Muscle layer of colon (tissue), 2 donors: ENCODE results near the gene RPIA.

Experiments
- H3K27ac ChIP-seq: one replicate; pipeline ENCODE4 v1.7.0; 2013; ENCODE audit warnings: low read depth, mild to moderate bottlenecking, low read length, moderate library complexity
- H3K27me3 ChIP-seq, 2 donors: one replicate each; pipeline ENCODE4 v1.7.0; 2013; ENCODE audit warnings: low read length in 2 of 2, mild to moderate bottlenecking in 2 of 2; ENCODE audit not compliant: insufficient read depth in 2 of 2, control insufficient read depth in 1 of 2
- H3K36me3 ChIP-seq: one replicate; pipeline ENCODE4 v1.7.0; 2013; ENCODE audit warnings: mild to moderate bottlenecking, low read length; ENCODE audit not compliant: insufficient read depth
- H3K4me1 ChIP-seq: one replicate; pipeline ENCODE4 v1.7.0; 2013; ENCODE audit warnings: mild to moderate bottlenecking, low read length; ENCODE audit not compliant: insufficient read depth
- H3K4me3 ChIP-seq, 2 donors: one replicate each; pipeline ENCODE4 v1.7.0; 2013; ENCODE audit warnings: low read length in 2 of 2, low read depth in 1 of 2, mild to moderate bottlenecking in 1 of 2, moderate library complexity in 1 of 2
- H3K9ac ChIP-seq: one replicate; pipeline ENCODE4 v1.7.0; 2013; ENCODE audit warnings: low read length
- H3K9me3 ChIP-seq: one replicate; pipeline ENCODE4 v1.7.0; 2013; ENCODE audit warnings: mild to moderate bottlenecking, low read length
- donor health status: abdominal sarcoma.
- donor health status: Adenocarcinoma of cecum.

RPIA gene

DNA sequence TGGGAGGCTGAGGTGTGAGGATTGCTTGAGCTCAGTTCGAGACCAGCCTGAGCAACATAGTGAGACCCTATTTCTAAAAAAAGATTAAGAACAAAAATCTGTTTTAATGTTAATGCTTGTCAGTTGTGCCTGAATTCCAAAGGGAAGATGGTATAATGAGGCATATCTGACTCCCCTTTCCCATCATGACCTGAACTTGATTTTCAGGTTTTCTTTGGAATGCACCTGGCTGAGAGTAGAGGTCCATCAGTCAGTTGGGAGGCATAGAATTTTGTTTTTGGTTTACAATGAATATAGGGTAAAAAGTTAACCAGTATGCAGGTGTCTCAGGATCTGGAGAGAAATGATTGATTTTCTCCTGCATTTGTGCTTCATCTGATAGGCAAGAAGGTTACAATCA, 20.4 kb downstream of the RPIA start:
- Histone ChIP-seq H3K27me3 (no peaks in the 10 kb centered on the region), H3K36me3 (no peaks in the 10 kb centered on the region), H3K4me1 (no peaks in the 10 kb centered on the region), H3K27ac (no peak overlapping the region), H3K9ac (no peak overlapping the region), H3K9me3 (no peaks in the 10 kb centered on the region), H3K4me3 (no peak overlapping the region)

DNA sequence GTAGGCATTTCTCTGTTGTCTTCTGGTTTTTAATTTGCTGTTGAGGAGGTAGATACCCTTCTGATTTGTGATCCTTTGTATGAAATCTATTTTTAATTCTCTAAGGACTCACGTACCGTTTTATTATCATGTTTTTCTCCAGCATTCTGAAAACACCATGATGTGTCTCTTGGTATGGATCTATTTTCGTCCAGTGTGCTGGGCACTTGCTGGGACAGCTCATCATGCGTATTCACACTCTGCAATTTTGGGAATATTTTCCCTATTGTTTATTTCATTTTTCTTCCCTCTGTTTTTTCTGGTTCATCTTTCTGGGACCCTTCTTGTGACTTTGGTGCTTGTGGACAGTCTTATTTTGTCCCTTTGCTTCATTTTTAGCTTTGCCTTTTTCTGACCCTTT, 21.9 kb downstream of the RPIA start:
- Histone ChIP-seq H3K4me3 (no peak overlapping the region), H3K9me3 (no peaks in the 10 kb centered on the region), H3K27ac (no peak overlapping the region)

GRCh38 chr2:88714667-88715066, 23.2 kb downstream of the RPIA start:
- Histone ChIP-seq H3K36me3 (no peaks in the 10 kb centered on the region), H3K4me3 (no peak overlapping the region), H3K27me3 (no peaks in the 10 kb centered on the region), H3K9me3 (no peaks in the 10 kb centered on the region), H3K4me1 (no peaks in the 10 kb centered on the region), H3K27ac (no peak overlapping the region), H3K9ac (no peak overlapping the region)

More for the DNA sequence above, 21.9 kb downstream of the RPIA start:
- Histone ChIP-seq H3K36me3 (no peaks in the 10 kb centered on the region), H3K27me3 (no peaks in the 10 kb centered on the region), H3K4me1 (no peaks in the 10 kb centered on the region), H3K9ac (no peak overlapping the region)

GRCh38 chr2:88720399-88720798, 28.9 kb downstream of the RPIA start:
- Histone ChIP-seq H3K9me3 (no peaks in the 10 kb centered on the region), H3K4me1 (no peaks in the 10 kb centered on the region), H3K27ac (no peak overlapping the region), H3K9ac (no peak overlapping the region), H3K36me3 (no peaks in the 10 kb centered on the region), H3K4me3 (no peak overlapping the region), H3K27me3 (no peaks in the 10 kb centered on the region)

GRCh38 chr2:88721268-88721667, 29.8 kb downstream of the RPIA start:
- Histone ChIP-seq H3K36me3 (no peaks in the 10 kb centered on the region), H3K9me3 (no peaks in the 10 kb centered on the region), H3K27me3 (no peaks in the 10 kb centered on the region), H3K4me3 (no peak overlapping the region), H3K9ac (no peak overlapping the region), H3K4me1 (no peaks in the 10 kb centered on the region), H3K27ac (no peak overlapping the region)

DNA sequence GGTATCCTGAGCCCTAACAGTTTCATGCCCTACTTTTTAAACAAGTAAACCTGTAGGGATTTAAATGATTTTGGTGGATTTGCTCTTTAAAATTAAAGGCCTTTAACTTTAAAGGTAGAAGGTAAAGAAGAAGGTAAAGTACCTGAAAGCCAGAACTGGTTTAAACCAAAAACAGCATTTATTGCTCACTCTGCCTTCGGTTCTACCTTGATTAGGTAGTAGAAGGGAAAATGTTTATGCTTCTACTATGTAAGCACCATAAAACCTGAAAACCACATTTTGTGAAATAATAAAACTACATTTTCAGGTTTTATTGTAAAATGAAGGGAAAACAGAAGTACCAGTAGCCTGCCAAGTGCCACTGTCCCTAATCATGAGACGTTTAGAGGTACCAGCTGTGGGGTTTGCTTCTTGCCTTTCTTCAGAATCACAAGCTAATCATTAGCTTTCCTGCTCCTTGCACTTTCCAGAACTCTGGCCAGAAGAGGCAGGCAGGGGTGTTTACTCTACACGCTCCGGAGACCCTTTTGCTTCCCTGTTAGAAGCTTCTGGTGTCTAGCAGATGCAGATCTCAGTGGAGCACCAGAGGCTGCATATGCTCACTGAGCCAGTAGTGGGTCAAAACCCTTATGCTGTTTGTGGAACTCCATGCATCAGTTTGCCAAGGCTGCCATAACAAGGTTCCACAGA, 33.3 kb downstream of the RPIA start:
- Histone ChIP-seq H3K4me1 (no peaks in the 10 kb centered on the region), H3K27ac (no peak overlapping the region), H3K4me3 (no peak overlapping the region), H3K27me3 (no peaks in the 10 kb centered on the region), H3K9ac (no peak overlapping the region), H3K36me3 (no peaks in the 10 kb centered on the region), H3K9me3 (no peaks in the 10 kb centered on the region)

DNA sequence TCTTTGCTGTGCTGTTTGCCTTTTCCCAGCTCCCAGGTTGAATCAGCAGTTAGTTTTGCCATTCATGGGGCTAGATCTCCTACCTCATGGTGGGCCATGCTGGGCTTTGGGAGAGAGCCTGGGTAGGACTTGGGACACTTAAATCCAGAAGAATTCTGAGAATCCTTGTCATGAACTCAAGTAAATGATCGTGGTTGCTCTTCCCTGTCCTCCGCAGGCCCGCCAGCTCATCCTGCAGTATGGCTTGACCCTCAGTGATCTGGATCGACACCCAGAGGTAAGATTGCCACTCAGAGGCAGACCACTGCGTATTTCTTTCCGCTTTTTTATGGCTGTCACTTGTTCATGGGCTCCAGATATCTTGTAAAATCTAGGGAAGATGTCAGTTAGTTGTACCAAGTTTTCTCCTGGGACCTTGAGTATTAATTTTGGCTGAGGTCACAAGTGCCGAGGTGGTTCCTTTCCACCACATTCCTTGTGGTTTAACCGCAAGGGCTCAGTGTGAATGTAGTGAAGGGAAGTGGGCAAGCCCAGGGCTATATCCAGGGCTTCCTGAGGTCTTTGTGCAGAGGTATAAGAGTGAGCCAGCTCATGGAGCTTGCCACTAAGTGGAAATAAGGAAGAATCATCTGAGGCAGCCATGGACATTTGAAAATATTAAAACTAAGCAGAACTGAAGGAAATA, 37.7 kb downstream of the RPIA start:
- Histone ChIP-seq H3K4me1 (no peaks in the 10 kb centered on the region), H3K9me3 (no peaks in the 10 kb centered on the region), H3K4me3 (no peak overlapping the region), H3K27me3 (no peaks in the 10 kb centered on the region), H3K36me3 (no peaks in the 10 kb centered on the region), H3K27ac (no peak overlapping the region), H3K9ac (no peak overlapping the region)

DNA sequence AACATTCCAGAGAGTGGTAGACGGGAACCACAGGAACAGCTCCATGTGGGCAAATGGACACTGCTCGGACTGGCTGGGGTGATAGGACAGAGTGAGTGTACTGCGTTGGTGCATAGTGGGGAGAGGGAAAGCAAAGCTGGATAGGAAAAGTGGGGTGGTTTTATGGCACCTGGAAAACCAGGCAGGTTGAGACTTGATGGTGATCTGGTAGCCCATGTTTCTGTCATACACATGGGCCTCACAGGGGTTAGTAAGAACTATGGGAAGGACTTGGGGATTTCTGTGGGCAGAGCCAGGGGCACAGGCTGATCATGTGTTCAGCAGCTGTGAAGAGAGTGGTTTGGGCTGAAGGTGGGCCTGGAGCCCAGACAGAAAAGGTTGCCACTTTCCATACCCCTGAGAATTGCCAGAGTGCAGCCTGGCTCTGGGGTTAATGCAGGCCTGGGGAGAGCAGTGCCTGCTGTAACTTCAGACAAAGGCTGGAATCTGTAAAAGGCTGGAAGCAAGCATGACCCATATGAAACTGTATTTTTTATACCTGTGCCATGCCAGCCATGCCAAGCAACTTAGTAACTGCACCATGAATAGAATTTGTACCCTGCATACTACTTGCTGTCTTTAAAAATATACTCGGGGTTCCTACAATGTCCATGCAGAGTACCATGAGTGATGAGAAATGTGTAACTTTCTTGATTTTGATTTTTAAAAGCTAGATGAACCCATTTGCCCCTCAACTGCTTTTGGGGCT, 41.9 kb downstream of the RPIA start:
- Histone ChIP-seq H3K27ac (no peak overlapping the region), H3K4me1 (no peaks in the 10 kb centered on the region), H3K36me3 (peaks cover 27% of the 10 kb centered on the region), H3K9me3 (no peaks in the 10 kb centered on the region), H3K9ac (no peak overlapping the region), H3K27me3 (no peaks in the 10 kb centered on the region), H3K4me3 (no peak overlapping the region)

DNA sequence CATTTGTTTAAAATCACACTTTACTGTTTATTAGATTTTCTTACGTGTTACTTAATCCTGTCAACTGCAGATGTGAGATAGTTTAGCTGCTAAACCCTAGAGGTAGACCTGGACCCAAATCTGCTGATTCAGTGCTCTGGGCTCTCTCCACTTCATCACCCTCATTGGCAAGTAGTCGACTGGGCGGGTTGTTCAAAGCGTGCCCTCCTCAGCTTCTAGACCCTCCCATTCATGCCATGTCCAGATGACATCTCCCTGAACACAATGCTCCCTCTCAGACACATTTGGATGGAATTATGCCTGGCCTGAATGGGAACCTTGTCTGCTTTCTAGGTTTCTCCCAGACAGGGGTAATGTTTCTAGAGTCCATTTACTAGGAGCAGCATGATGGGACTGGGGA, 43.7 kb downstream of the RPIA start:
- H3K27ac ChIP-seq = no peak overlapping the region
- no peak overlapping the region for H3K9ac ChIP-seq
- H3K27me3 ChIP-seq = no peaks in the 10 kb centered on the region
- H3K36me3 ChIP-seq = peaks cover 28% of the 10 kb centered on the region
- no peak overlapping the region for H3K4me3 ChIP-seq
- no peaks in the 10 kb centered on the region for H3K9me3 ChIP-seq
- H3K4me1 ChIP-seq = no peaks in the 10 kb centered on the region

- no peak overlapping the region for H3K27ac ChIP-seq
- H3K9me3 ChIP-seq = no peaks in the 10 kb centered on the region
- no peak overlapping the region for H3K4me3 ChIP-seq
- peaks cover 28% of the 10 kb centered on the region for H3K36me3 ChIP-seq
- no peaks in the 10 kb centered on the region for H3K4me1 ChIP-seq
- H3K27me3 ChIP-seq = no peaks in the 10 kb centered on the region
- H3K9ac ChIP-seq = no peak overlapping the region
Measured at GRCh38 chr2:88735853-88736252, 44.4 kb downstream of the RPIA start.

DNA sequence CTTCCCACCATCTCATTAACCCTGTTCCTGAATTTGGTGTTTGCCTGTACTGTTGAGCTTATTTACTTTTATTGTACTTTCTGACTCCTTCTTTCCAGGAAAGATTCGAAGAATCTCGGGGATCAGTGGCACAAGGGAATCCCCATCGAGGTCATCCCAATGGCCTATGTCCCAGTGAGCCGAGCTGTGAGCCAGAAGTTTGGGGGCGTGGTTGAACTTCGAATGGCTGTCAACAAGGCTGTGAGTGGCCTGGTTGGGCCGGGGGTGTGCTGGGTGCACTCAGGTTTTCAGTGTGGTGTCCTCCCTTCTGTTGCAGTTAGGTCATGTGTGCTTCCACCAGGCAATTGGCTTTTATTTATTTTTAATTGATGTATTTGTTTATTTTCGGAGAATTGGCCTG, 45.0 kb downstream of the RPIA start:
- peaks cover 28% of the 10 kb centered on the region for H3K36me3 ChIP-seq
- no peak overlapping the region for H3K9ac ChIP-seq
- H3K27me3 ChIP-seq = no peaks in the 10 kb centered on the region
- H3K4me1 ChIP-seq = no peaks in the 10 kb centered on the region
- no peak overlapping the region for H3K27ac ChIP-seq
- no peaks in the 10 kb centered on the region for H3K9me3 ChIP-seq
- H3K4me3 ChIP-seq = no peak overlapping the region
